Inflammatory macrophage treated with lipopolysaccharide for 4 hours (primary cell): Measurements from ENCODE around the gene LYPLAL1.
A peak's percentile ranks its signal among the peaks of the same experiment; 100 is the strongest.
"Not testable (repeated sequence)": the region's sequence is repeated elsewhere in the genome, so short reads cannot be mapped to it uniquely, and the experiment has no call there.

Source experiments
- DNase-seq: peaks from one replicate; pipeline ENCODE4 v3.0.0-alpha.2; 2020

Gene LYPLAL1

GRCh38 chr1:219171192-219171935 lies 2.3 kb upstream of the LYPLAL1 start:
- DNase-seq: peak; percentile 50

GRCh38 chr1:219172821-219173220 lies 857 bp upstream of the LYPLAL1 start:
- DNase-seq: no peak

GRCh38 chr1:219173434-219173757 lies 282 bp upstream of the LYPLAL1 start:
- no peak for DNase-seq

- peak; percentile 40 for DNase-seq
Measured at GRCh38 chr1:219174460-219175211, 958 bp downstream of the LYPLAL1 start.

GRCh38 chr1:219175212-219175564 lies 1.5 kb downstream of the LYPLAL1 start:
- no peak for DNase-seq

- no peak for DNase-seq
Measured at GRCh38 chr1:219176168-219176567, 2.5 kb downstream of the LYPLAL1 start.

GRCh38 chr1:219177363-219177762 lies 3.7 kb downstream of the LYPLAL1 start:
- DNase-seq: no peak

- no peak for DNase-seq
Measured at GRCh38 chr1:219177940-219178339, 4.3 kb downstream of the LYPLAL1 start.

GRCh38 chr1:219179293-219179692 lies 5.6 kb downstream of the LYPLAL1 start:
- DNase-seq: peak; percentile 68

- DNase-seq: no peak
Measured at GRCh38 chr1:219184337-219184736, 10.7 kb downstream of the LYPLAL1 start.

GRCh38 chr1:219185486-219186117 lies 11.9 kb downstream of the LYPLAL1 start:
- no peak for DNase-seq

GRCh38 chr1:219188331-219188803 lies 14.7 kb downstream of the LYPLAL1 start:
- DNase-seq: peak; percentile 74

GRCh38 chr1:219189021-219189824 lies 15.5 kb downstream of the LYPLAL1 start:
- peak; percentile 78 for DNase-seq

GRCh38 chr1:219189952-219190351 lies 16.3 kb downstream of the LYPLAL1 start:
- DNase-seq: peak; percentile 53

- DNase-seq: no peak
Measured at GRCh38 chr1:219190605-219191004, 16.9 kb downstream of the LYPLAL1 start.

- not testable (repeated sequence) for DNase-seq
Measured at GRCh38 chr1:219195833-219196232, 22.2 kb downstream of the LYPLAL1 start.

- no peak for DNase-seq
Measured at GRCh38 chr1:219201656-219202055, 28.0 kb downstream of the LYPLAL1 start.

GRCh38 chr1:219202567-219202966 lies 28.9 kb downstream of the LYPLAL1 start:
- DNase-seq: no peak

- no peak for DNase-seq
Measured at GRCh38 chr1:219206350-219206749, 32.7 kb downstream of the LYPLAL1 start.

GRCh38 chr1:219209578-219209977 lies 35.9 kb downstream of the LYPLAL1 start:
- no peak for DNase-seq

GRCh38 chr1:219210067-219210466 lies 36.4 kb downstream of the LYPLAL1 start:
- no peak for DNase-seq

GRCh38 chr1:219215477-219215876 lies 41.8 kb downstream of the LYPLAL1 start:
- no peak for DNase-seq

GRCh38 chr1:219220945-219221344 lies 47.3 kb downstream of the LYPLAL1 start:
- no peak for DNase-seq
